PC-3 (cell line): ENCODE measurements around the gene CLINT1. TPM values are rescaled to one million over a fixed set of nuclear protein-coding genes. Genes with fewer than 3 reads are reported as not detected.
A peak's percentile ranks its signal among the peaks of the same experiment; 100 is the strongest.

Source experiments
- ATAC-seq: fragments of 200-7000 bp; cut with Tn5 transposase; 2 replicates; pipeline ENCODE4 v1.9.1; 2020; ENCODE audit warnings: mild to moderate bottlenecking, moderate library complexity
- BruUV-seq: library from RNA; stranded (reverse); fragments of 400-500 nt; replicated peaks from 2 replicates; lab custom pipeline; 2021; lab: Mats Ljungman, UMichigan
- CTCF ChIA-PET: fragments of 300-600 bp; sonication (Branson Sonifier 250); formaldehyde crosslinking; loops from one replicate; lab custom pipeline; 2022; ENCODE audit warnings: antibody characterized with exemption; lab: Charles Lee
- POLR2A ChIA-PET: fragments of 300-600 bp; sonication (Branson Sonifier 250); formaldehyde crosslinking; loops from one replicate; lab custom pipeline; 2022; ENCODE audit warnings: antibody characterized with exemption; ENCODE audit not compliant: unreplicated experiment; lab: Charles Lee
- DNase-seq: peaks from one replicate; pipeline ENCODE4 v3.0.0-alpha.2; 2015
- H2AFZ ChIP-seq: fragments of 300-600 bp; sonication (generic); 2 replicates; pipeline ENCODE4 v1.6.0; 2016; ENCODE audit warnings: antibody characterized with exemption, low read length
- H3F3A ChIP-seq: fragments of 300-600 bp; sonication (generic); one replicate; pipeline ENCODE4 v1.6.0; 2017; ENCODE audit warnings: antibody characterized with exemption, low read length, control low read depth, mild to moderate bottlenecking; ENCODE audit not compliant: unreplicated experiment
- H3K27ac ChIP-seq: fragments of 300-600 bp; sonication (generic); 2 replicates; pipeline ENCODE4 v1.5.1; 2016; ENCODE audit warnings: mild to moderate bottlenecking, low read length
- H3K27me3 ChIP-seq: fragments of 300-600 bp; sonication (generic); 2 replicates; pipeline ENCODE4 v1.6.1; 2016; ENCODE audit warnings: low read length, mixed read lengths
- H3K36me3 ChIP-seq: fragments of 300-600 bp; sonication (generic); 2 replicates; pipeline ENCODE4 v1.6.1; 2016; ENCODE audit warnings: low read depth, mixed run types, low read length, mixed read lengths
- H3K4me1 ChIP-seq: fragments of 300-600 bp; sonication (generic); 2 replicates; pipeline ENCODE4 v1.5.1; 2016; ENCODE audit warnings: low read length; ENCODE audit not compliant: insufficient read depth
- H3K4me2 ChIP-seq: fragments of 300-600 bp; sonication (generic); 2 replicates; pipeline ENCODE4 v1.6.0; 2016; ENCODE audit warnings: low read length
- H3K4me3 ChIP-seq: fragments of 300-600 bp; sonication (generic); 2 replicates; pipeline ENCODE4 v1.5.1; 2016; ENCODE audit warnings: mild to moderate bottlenecking, low read length, mixed read lengths
- H3K79me2 ChIP-seq: fragments of 300-600 bp; sonication (generic); 2 replicates; pipeline ENCODE4 v1.6.1; 2017; ENCODE audit warnings: low read length, mixed read lengths
- H3K9ac ChIP-seq: fragments of 300-600 bp; sonication (generic); 2 replicates; pipeline ENCODE4 v1.6.0; 2016; ENCODE audit warnings: mild to moderate bottlenecking, low read length
- H3K9me2 ChIP-seq: fragments of 300-600 bp; sonication (generic); replicated peaks from 2 replicates; pipeline ENCODE4 v1.6.1; 2016; ENCODE audit warnings: mixed run types, low read length, mixed read lengths
- H3K9me3 ChIP-seq: fragments of 300-600 bp; sonication (generic); 2 replicates; pipeline ENCODE4 v1.6.1; 2016; ENCODE audit warnings: low read length, mixed read lengths
- H4K20me1 ChIP-seq: fragments of 300-600 bp; sonication (generic); 2 replicates; pipeline ENCODE4 v1.6.1; 2016; ENCODE audit warnings: low read length, mixed read lengths
- CTCF ChIP-seq: fragments of 300-600 bp; sonication (generic); conservative IDR thresholded peaks from 2 replicates; pipeline ENCODE4 v1.5.1; 2017; ENCODE audit warnings: antibody characterized with exemption, low read depth, mild to moderate bottlenecking, low read length
- EZH2 ChIP-seq: fragments of 300-600 bp; sonication (generic); IDR thresholded peaks from one replicate; pipeline ENCODE4 v1.6.1; 2017; ENCODE audit warnings: antibody characterized with exemption, mild to moderate bottlenecking, low read length; ENCODE audit not compliant: unreplicated experiment
- EZH2phosphoT487 ChIP-seq: fragments of 300-600 bp; sonication (generic); IDR thresholded peaks from 2 replicates; pipeline ENCODE4 v1.6.1; 2018; ENCODE audit warnings: mild to moderate bottlenecking, antibody characterized with exemption, low read length, borderline replicate concordance
- intact Hi-C: fragments of 100-400 bp; cut with micrococcal nuclease; formaldehyde crosslinking; loops from 2 replicates; pipeline ENCODE4 v1.9.0; 2023
- total RNA-seq: library from RNA; depleted of rRNA; stranded (reverse); fragments of >200 nt; gene quantifications from 2 replicates; pipeline ENCODE4 v1.2.3, GENCODE V29; 2014

CLINT1 gene
- total RNA-seq, 1 experiment from 2014 or later: 125 TPM

- Histone ChIP-seq H4K20me1 (peaks cover 74% of the 10 kb centered on the region), H3K27ac (no peak overlapping the region), H2AFZ (no peak overlapping the region), H3K27me3 (no peaks in the 10 kb centered on the region), H3K4me2 (no peak overlapping the region), H3K4me1 (peaks cover 6% of the 10 kb centered on the region), H3K36me3 (peaks cover 6% of the 10 kb centered on the region; the same call in 1 of the 2 replicates), H3K9me3 (no peaks in the 10 kb centered on the region), H3K79me2 (peaks cover 87% of the 10 kb centered on the region), H3F3A (peaks cover 4% of the 10 kb centered on the region), H3K4me3 (no peak overlapping the region), H3K9me2 (no peaks in the 10 kb centered on the region), H3K9ac (no peak overlapping the region)
- DNase-seq: no peak
- ChIA-PET POLR2A (no interaction called here), CTCF (no interaction called here)
- intact Hi-C loops: loop anchor here (2.0 to 10.0 kb wide), 2 partner anchors 33 to 1313 kb away; no protein-coding TSS in a partner anchor
- TF ChIP-seq CTCF: no peak
- no peak for TF ChIP-seq EZH2phosphoT487
- no peak for TF ChIP-seq EZH2
- no TSS peak for BruUV-seq
- ATAC-seq: no peak
These were observed 37.5 kb downstream of the CLINT1 start for GRCh38 chr5:157821405-157821804.

GRCh38 chr5:157820593-157821252, 38.2 kb downstream of the CLINT1 start:
- POLR2A ChIA-PET: no interaction called here
- intact Hi-C loops: loop anchor here (1.0 to 10.0 kb wide), 5 partner anchors 34 to 1314 kb away; no protein-coding TSS in a partner anchor
- no peaks in the 10 kb centered on the region for H3K27me3 ChIP-seq
- H3K9me3 ChIP-seq: no peaks in the 10 kb centered on the region
- no peak overlapping the region for H3K4me2 ChIP-seq
- CTCF ChIA-PET: no interaction called here
- peak; percentile 80 for ATAC-seq
- peaks cover 80% of the 10 kb centered on the region for H3K79me2 ChIP-seq
- H4K20me1 ChIP-seq: peaks cover 74% of the 10 kb centered on the region
- H2AFZ ChIP-seq: no peak overlapping the region
- H3F3A ChIP-seq: peaks cover 4% of the 10 kb centered on the region
- no peak overlapping the region for H3K4me3 ChIP-seq
- DNase-seq: peak; percentile 78
- TF ChIP-seq EZH2phosphoT487 (no peak), EZH2 (no peak), CTCF (peak; percentile 92)
- BruUV-seq: no TSS peak
- H3K27ac ChIP-seq: no peak overlapping the region
- H3K4me1 ChIP-seq: peaks cover 6% of the 10 kb centered on the region
- H3K9me2 ChIP-seq: no peaks in the 10 kb centered on the region
- H3K36me3 ChIP-seq: peaks cover 13% of the 10 kb centered on the region; the same call in 1 of the 2 replicates
- H3K9ac ChIP-seq: no peak overlapping the region

- H2AFZ ChIP-seq: no peak overlapping the region
- POLR2A ChIA-PET: no interaction called here
- no peak overlapping the region for H3K4me3 ChIP-seq
- H3K9me3 ChIP-seq: no peaks in the 10 kb centered on the region
- CTCF ChIA-PET: interaction anchor here (0.6 kb wide), 1 partner anchor 41 kb away, joined by 7 read pairs; no protein-coding TSS in a partner anchor
- H3K4me2 ChIP-seq: no peak overlapping the region
- H3K4me1 ChIP-seq: peaks cover 6% of the 10 kb centered on the region
- peaks cover 20% of the 10 kb centered on the region; the same call in 1 of the 2 replicates for H3K36me3 ChIP-seq
- no peak for DNase-seq
- H3F3A ChIP-seq: peaks cover 4% of the 10 kb centered on the region
- no peak overlapping the region for H3K9ac ChIP-seq
- BruUV-seq: no TSS peak
- peaks cover 69% of the 10 kb centered on the region for H3K79me2 ChIP-seq
- H3K27ac ChIP-seq: no peak overlapping the region
- H4K20me1 ChIP-seq: peaks cover 70% of the 10 kb centered on the region
- no peaks in the 10 kb centered on the region for H3K27me3 ChIP-seq
- H3K9me2 ChIP-seq: no peaks in the 10 kb centered on the region
- TF ChIP-seq EZH2 (no peak), EZH2phosphoT487 (no peak), CTCF (no peak)
- intact Hi-C loops: loop anchor here (1.0 to 10.0 kb wide), 5 partner anchors 35 to 1315 kb away; no protein-coding TSS in a partner anchor
- no peak for ATAC-seq
These were observed 39.3 kb downstream of the CLINT1 start for GRCh38 chr5:157819502-157820115.
